Coronary artery (tissue), 2 donors: Measurements from ENCODE around the gene COL27A1.

ENCODE experiments used
- DNase-seq: peaks from one replicate; pipeline ENCODE4 v3.0.0-alpha.2; 2017; ENCODE audit warnings: low spot score
- H3K27ac ChIP-seq, 2 donors: fragments of 200-600 bp; sonication (generic); one replicate each; pipeline ENCODE4 v1.5.1; 2016 to 2019
- H3K4me3 ChIP-seq: fragments of 200-600 bp; sonication (generic); 2 replicates; pipeline ENCODE4 v1.5.1; 2016; ENCODE audit warnings: mild to moderate bottlenecking, moderate library complexity
- TF ChIP-seq, protein P1 (sequence below): fragments of 200-600 bp; sonication (generic); IDR thresholded peaks from one replicate; pipeline ENCODE4 v1.5.1; 2019; ENCODE audit warnings: antibody characterized with exemption

The COL27A1 gene

DNA sequence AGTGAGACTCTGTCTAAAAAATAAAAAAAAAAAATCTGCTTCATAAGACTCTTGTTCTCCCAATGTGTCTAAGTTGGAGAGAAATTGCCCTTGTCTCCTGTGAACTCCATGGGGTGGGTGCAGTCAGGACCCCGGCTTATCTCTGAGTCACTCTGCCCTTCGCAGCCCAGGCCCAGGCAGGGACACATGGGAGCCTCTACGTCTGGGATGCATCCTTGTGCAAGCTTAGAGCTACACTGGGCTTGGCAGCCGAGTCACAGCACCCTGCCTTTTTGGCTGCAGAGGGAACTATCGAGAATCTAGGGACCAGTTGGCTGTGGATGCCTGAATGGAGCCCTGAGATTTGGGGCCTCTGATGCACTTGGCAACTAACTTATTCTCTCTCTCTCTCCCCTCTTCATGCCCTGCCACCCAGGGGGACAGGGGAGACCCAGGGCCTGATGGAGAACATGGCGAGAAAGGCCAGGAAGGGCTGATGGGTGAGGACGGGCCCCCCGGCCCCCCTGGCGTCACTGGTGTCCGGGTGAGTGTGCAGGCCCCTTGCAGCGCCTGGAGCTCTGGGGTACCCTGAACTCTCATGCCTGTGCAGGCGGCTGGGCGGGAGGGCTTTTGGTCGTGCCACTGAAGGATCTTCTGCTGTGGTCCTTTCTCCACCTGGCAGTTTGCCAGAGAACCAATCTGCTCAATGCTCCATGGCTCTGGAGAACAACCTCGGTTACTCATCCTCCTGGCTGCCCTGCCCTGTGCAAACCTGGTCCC is 120.1 kb downstream of the COL27A1 start:
- Histone ChIP-seq H3K27ac (no peak overlapping the region), H3K4me3 (no peak overlapping the region)
- TF ChIP-seq, protein P1, sequence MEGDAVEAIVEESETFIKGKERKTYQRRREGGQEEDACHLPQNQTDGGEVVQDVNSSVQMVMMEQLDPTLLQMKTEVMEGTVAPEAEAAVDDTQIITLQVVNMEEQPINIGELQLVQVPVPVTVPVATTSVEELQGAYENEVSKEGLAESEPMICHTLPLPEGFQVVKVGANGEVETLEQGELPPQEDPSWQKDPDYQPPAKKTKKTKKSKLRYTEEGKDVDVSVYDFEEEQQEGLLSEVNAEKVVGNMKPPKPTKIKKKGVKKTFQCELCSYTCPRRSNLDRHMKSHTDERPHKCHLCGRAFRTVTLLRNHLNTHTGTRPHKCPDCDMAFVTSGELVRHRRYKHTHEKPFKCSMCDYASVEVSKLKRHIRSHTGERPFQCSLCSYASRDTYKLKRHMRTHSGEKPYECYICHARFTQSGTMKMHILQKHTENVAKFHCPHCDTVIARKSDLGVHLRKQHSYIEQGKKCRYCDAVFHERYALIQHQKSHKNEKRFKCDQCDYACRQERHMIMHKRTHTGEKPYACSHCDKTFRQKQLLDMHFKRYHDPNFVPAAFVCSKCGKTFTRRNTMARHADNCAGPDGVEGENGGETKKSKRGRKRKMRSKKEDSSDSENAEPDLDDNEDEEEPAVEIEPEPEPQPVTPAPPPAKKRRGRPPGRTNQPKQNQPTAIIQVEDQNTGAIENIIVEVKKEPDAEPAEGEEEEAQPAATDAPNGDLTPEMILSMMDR = no peak
- peak; percentile 69 for DNase-seq

DNA sequence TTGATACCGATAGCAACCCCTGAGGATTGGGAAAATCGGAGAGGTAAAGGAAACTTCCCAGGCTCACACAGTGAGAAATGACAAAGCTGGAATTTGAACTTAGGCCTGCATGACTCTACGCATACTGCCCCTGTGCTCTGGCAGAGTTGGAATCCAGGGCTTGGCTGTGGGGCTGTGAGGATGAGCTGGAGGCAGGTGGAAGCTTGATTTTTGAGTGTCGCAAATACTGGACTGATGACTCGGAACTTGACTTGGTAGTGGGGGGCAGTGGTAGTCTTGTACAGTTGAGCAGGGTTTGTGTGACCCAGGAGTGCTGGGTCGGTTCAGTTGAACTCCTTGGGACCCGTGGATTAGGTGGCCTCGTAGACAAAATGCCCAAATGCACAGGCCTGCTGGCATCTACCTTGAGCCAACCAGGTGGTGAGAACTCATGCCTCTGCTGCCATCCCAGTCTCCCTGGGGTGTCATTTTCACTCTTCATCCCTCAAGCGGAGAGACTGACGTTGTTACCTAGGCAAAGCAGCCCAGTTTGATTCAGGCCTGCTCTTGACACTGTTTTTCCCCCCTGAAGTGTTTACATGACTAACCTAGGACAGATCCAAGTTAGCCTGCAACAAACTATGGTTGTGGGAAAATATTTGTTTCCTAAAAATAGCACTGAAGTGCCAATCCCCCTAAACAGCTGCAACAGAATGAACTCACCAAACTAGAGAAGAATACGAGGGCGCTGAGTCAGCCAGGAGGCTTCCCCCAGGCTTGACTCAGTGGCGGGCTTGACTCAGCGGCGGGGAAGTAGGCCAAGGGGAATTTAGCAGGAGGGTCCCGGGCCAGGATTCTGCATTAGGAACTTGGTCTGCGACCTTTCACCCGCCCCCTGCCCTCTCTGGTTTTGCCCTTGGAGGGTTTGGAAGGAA is 121.8 kb downstream of the COL27A1 start:
- peak overlapping the region in 1 of 2 donors; percentile 3 for H3K27ac ChIP-seq
- TF ChIP-seq, protein P1 = no peak
- no peak overlapping the region for H3K4me3 ChIP-seq
- DNase-seq = peak; percentile 62

DNA sequence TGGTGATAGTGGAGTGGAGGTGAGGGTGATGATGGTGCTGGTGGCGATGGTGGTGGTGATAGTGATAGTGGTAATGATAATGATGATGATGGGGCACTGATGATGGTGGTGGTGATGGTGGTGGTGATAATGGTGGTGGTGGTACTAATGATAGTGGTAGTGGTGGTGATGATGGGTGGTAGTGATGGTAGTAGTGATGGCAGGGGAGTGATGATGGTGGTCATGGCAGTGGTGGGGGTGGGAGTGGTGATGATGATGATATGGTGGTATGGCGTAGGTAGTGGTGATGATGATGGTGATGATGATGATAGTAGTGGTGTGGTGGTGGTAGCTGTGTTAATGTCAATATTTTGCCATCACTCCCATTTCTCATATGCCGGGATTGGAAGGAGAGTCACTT is 123.0 kb downstream of the COL27A1 start:
- H3K27ac ChIP-seq = peak overlapping the region in 1 of 2 donors; percentile 72
- DNase-seq = peak; percentile 4

DNA sequence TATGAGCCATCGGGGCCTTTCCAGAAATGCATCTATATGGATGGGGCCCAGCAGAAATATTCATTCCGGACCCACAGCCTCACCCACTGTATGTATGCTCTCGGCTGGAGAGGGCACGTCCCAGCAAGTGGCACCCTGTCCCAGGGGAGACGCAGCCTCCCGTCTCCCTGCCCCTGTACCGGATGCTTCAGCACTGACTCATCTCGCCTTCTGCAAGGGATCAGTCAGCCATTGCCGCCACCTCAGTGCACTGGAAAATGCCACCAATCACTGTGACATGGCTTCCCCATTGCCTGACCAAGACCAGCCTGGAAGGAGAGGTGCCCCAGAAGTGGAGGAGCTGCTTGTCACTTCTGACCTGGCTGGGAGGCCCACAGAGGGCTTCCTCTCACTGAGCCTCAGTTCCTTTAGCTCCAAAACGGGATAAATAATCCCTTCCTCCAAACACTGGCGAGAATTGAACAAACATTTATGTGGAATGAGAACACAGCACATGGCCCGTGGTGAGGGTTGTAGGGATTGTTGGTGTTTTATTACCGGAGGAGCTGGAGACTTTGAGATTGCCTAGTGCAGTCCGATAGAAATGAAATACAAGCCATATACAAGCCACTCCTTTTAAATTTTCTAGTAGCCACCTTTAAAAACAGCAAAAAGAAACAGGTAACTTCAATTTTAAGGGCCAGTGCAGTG is 123.7 kb downstream of the COL27A1 start:
- Histone ChIP-seq H3K4me3 (no peak overlapping the region), H3K27ac (peak overlapping the region in 1 of 2 donors; percentile 72)
- DNase-seq = peak; percentile 88
- TF ChIP-seq, protein P1 = no peak

More for the DNA sequence above, 123.0 kb downstream of the COL27A1 start:
- TF ChIP-seq, protein P1 = no peak
- no peak overlapping the region for H3K4me3 ChIP-seq

DNA sequence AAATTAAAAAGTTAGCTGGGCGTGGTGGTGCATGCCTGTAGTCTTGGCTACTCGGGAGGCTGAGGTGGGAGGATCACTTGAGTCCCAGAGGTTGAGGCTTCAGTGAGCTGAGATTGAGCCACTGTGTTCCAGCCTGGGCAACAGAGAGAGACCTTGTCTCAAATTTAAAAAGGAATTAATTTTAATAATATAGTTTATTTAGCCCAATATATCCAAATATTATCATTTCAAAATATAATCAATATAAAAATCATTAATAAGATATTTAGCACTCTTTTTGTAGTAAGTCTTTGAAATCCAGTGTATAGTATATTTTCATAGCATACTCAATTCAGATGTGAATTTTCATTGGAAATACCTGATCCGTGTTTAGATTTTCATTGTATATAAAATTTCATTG is 124.4 kb downstream of the COL27A1 start:
- Histone ChIP-seq H3K4me3 (no peak overlapping the region), H3K27ac (no peak overlapping the region)
- DNase-seq = no peak
- TF ChIP-seq, protein P1 = no peak

DNA sequence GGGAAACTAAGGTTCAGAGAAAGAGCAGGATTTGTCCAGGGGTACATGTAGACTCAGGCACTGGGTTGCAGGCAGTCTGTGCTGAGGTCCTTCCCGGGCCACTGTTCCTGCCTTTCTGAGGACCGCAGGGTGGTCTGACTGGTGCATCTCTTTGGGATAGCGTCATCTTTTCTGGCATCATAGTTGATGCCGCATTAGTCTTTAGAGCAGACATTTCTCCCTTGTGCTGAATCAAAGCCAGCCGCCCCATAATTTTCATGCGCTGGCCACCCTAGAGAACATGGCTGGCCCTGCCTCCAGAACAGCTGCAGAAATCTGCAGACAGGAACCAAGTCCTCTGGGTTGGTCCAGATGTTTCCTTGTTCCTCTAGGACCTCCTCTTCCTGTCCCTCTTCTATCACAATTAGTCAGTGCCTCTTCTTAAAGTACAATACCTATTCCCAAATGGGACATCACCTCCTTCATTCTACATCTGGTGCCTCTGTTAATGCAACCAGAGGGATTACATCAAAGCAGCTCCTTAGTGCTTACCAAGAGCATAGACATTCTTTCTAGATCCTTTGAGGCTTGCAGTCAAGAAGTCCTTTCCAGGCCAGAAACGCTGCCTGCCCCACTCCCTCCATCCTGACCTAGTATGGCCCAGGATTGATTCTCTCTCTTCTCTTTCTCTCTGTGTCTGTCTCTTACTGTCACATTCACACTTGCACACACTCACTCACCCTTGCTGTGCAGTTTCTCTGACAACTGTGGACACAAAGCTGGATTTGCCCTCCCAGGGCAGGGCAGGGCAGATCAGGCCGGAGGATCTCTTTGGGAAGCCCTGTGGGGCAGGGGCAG is 125.5 kb downstream of the COL27A1 start:
- Histone ChIP-seq H3K4me3 (no peak overlapping the region), H3K27ac (no peak overlapping the region)
- DNase-seq = peak; percentile 61
- TF ChIP-seq, protein P1 = no peak
